GM20431 (cell line): Measurements from ENCODE around the gene CUTC.
"Not testable (repeated sequence)": the region's sequence is repeated elsewhere in the genome, so short reads cannot be mapped to it uniquely, and the experiment has no call there.

Source experiments
- in situ Hi-C: fragments of 300-500 bp; cut with MseI, MboI; formaldehyde crosslinking; loops from one replicate; pipeline ENCODE4 v1.15.0; 2020; ENCODE audit warnings: low sequenced_read_pairs; ENCODE audit not compliant: unreplicated experiment

Gene CUTC, protein sequence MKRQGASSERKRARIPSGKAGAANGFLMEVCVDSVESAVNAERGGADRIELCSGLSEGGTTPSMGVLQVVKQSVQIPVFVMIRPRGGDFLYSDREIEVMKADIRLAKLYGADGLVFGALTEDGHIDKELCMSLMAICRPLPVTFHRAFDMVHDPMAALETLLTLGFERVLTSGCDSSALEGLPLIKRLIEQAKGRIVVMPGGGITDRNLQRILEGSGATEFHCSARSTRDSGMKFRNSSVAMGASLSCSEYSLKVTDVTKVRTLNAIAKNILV

DNA sequence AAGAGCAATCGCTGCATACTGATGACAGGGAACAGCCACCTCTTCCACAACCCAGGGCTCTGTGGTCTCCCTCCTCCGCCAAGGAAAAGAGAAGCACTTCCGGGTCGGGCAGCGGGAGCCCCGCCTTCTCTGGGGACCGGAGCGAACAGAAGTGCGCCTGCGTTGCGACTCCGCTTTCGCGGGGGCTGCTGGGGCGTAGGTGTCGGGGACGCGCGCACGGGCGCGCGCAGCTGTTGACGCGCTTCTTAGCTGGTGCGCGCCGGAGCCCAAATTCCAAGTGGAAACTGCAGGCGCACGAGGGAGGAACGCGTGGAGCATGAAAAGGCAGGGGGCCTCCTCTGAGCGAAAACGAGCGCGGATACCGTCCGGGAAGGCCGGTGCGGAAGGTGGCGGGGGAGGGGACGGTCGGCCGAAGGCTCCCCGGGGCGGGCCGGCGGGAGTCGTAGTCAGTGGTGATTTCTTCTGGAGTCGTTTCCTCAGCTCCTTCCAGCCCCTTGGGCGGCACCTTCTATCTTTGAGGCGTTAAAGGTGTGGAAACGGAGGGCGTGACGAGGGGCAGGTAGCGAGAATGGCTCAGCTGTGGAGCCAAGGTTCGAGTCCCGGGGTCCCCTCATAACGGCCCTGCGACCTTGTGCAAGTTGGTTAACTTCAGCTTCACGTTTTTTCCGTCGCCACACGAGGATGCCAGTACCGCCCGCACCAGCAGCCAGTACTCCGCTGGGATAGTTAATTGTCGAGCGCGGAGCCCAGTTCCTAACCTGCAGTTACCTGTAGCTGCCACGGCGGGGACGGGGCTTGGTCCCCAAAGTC is at the start of gene CUTC, which contains the start of gene COX15:
Gene CUTC, plus strand, starts transcription at position 202 of the 810 bp plus-strand sequence. Its CDS starts 115 bp downstream, at position 317.
Gene COX15, minus strand, starts transcription at position 95 of the 810 bp plus-strand sequence. Its CDS starts 78 bp downstream, at position 17.
- in situ Hi-C loops, result no loop called here

DNA sequence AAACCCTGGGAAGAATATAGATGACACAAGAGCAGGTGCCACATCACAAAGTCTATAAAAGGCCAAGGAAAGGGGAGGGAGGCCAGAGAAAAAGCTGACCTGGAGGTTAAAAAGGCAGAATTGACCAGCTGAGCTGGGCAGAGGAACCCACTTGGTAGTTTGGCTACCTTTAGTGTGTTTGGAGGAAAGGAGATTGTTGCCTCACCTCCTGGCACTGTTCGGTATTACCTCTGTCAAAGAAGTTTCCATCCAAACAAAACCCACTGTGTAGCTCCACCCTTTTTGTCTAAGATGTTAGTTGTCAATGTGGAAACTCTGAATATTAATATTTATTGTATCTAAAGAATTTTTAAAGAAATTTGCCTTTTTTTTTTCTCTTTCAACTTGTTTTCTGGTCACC is 49.3 kb upstream of the CUTC start:
- in situ Hi-C loops, result no loop called here

DNA sequence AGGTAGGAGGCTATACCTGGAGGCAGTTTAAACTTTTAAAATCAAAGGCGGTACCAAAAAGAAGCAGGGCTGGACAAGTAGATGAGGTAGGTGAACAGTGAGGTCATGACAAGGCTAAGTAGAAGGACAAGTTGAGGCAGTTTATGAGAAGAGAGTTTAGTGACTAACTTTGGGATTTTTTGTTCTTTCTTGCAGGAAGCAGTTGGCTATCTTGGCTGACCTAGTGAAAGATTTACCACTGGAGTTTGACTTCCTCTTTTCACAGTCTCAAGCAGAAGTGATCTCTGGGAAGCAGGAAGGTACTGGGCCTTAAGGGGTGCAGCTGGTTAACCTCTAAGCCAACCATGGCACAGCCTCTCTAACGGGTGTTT is 46.5 kb upstream of the CUTC start:
- in situ Hi-C loops, result no loop called here

DNA sequence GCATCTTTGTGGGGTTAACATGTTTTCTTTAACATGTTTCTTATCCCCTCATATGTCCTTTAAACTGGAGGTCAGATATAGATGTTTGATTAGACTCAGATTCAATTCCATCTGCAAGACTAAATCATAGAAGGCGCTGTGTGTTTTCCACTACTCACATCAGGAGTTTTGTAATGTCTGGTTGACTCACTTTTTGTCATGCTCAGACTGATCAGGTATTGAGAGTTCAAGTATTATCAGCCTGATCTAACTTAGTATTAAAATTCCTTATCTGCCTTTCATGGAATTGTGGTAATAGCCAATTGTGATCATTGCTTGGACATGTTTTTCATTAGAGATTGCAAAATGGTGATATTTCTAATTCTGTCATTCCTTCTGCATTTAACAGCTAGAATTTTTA is 42.6 kb upstream of the CUTC start:
- in situ Hi-C loops, result no loop called here

DNA sequence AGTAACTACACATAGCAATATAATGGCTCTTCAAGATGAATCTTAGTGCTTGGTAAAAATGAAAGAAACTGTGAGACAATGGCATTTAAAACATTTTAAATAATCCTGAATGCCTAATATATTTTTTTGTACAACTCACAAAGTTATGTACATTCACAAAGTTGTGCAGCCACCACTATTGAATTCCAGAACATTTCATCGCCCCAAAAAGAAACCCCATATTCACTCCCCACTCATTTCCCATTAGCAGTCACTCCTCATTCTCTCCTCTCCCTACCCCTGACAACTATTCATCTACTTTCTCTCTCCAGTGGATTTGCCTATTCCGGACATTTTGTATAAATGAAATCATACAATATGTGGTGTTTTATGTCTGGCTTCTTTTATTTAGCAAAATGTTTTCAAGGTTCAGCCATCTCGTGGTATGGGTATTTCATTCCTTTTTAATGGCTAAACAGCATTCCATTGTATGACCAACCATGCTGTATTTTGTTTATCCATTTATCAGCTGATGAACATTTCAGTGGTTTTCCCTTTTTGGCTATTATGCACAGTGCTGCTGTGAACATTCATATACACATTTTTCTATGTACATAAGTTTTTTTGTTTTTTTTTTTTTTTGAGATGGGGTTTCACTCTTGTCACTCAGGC is 38.0 kb upstream of the CUTC start:
- in situ Hi-C loops, result no loop called here

DNA sequence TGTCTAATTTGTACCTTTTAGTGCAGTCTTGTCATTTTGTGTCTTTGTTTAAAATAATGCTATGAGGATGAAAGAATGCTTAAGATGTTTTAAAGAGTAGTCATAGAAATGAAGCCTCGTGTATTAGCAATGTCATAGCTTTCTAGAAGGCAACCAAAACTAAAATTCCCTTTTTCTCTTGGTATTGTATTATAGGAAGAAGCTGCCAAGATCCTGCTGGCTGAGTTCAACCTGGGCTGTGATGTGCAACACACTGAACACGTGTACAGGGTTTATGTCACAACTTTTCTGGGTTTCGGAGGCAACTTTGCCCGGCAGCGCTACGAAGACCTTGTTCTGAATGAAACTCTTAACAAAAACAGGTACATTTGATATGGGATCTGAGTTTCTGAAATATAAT is 36.3 kb upstream of the CUTC start:
- in situ Hi-C loops, result no loop called here

DNA sequence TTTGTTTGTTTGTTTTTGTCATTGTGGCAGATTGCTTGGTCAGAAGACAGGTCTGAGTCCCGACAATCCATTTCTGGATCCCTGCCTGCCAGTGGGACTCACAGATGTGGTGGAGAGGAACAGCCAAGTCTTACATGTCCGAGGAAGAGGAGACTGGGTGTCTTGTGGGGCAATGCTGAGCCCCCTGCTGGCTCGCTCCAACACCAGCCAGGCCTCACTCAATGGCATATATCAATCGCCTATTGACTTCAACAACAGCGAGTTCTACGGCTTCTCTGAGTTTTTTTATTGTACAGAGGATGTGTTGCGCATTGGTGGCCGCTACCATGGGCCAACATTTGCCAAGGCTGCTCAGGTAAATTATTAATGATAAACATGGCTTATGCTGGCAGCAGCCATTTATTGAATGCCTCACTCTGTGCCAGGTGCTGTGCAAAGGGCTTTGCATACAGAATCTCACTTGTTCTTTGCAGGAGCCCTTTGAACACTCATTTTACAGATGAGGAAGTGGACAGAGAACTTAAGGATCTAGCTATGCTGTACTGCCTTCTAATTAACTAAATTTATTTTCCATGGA is 33.4 kb upstream of the CUTC start:
- in situ Hi-C loops, result no loop called here

DNA sequence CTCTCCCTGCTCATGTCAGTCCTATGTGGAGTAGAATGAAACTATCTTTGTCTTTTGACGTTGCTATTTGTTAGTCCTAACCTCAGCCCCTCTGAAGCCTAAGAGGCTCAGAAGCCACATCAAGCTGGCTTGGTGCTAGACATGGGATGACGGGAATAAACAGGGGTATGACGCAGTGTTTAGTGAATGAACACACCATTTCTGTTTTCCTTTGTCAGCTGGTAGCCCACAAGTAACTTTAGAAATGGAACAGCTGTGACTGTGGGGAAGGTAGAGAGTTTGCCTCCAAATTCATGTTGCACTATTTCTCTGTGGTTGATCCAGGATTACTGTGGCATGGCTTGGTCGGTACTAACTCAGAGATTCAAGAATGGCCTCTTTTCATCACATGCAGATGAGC is 31.4 kb upstream of the CUTC start:
- in situ Hi-C loops, result loop anchor here (25.0 kb wide), 1 partner anchor 263 kb away; the partner anchor contains the start of gene GOT1

DNA sequence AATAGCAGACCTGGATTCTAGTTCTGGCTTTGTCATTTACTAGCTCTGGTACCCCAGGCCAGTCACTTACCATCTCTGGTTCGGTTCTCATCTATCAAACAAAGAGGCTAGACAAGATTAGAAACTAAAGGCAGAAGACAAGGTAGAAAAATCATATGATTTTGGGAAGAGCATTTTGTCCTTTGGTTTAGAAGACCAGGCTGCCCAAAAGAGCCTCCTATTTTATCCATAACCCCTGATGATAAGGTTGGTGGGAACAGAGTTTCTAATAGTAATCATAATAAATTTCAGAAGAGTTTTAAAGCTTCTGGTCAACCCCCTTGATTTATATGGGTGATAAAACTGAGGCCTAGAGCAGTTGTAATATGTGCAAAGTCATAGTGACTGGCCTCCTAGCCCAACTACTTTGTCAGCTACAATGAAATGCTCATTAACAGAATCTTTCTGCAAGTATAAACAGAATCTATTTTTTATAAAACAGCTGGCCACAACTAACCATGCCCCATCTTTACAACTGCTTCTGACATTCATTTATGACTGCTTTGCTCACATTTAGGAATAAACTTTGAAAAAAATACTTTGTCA is 23.5 kb upstream of the CUTC start:
- in situ Hi-C loops, result loop anchor here (25.0 kb wide), 1 partner anchor 271 kb away; the partner anchor contains the start of gene GOT1

DNA sequence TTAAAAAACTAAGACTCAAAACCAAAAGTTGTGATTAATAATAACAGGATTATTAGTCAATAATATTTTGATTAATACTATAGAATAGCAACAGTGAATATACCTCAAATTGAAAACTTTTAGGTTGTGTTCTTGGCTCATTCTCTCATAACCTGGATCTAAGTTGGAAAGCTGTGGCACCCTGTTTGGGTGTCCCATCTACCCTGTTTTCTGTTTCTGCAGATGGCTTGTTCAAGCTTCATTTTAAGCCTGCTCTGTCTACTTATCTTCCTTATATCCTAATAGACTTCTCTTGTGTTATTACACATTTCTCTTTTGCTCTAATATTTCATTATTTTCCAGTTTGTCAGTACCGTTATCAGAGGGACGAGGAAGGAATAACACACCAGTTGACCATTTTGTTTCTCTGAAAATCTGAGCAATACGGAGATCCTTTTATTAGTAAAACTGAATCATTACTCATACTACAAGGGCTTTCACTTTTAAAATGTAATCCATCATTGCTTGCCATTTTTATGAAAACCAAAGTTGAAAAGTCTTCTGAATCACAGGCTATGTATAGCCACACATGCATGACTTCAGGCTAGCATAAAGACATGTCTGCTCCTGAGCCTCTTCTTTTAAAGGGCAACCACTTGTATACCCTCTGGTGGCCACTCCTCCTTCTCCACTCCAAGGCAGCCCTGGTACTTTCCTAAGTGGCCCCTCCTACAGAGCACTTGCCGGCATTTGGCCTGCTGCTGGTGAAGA is 22.4 kb upstream of the CUTC start:
- in situ Hi-C loops, result loop anchor here (25.0 kb wide), 1 partner anchor 272 kb away; the partner anchor contains the start of gene GOT1

DNA sequence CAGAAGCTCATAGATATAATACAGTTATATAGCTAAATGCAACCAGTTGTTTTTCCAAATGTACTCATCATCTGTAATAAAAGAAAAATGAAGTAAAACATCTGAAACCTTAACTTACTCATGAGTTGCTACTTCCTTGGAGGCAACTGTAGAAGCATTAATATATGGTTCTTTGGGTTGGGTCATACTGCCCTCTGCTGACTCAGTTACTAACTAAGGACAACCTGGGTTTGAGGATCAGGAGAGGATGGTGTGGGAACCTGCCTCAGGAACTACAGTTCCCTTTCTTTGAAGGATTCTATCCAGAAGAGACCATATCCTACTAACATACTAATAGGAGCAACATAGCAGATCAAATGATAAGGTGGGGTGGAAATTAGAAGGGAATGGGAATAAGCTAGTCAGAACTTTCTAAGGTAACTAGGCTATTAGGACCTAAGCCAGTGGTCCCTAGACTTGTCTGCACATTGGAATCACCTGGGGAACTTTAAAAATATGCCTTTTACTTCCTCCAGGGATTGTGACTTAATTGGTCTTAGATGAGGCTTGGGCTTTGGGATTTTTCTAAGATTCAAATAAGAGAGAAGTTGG is 20.8 kb upstream of the CUTC start:
- in situ Hi-C loops, result loop anchor here (25.0 kb wide), 1 partner anchor 274 kb away; the partner anchor contains the start of gene GOT1

DNA sequence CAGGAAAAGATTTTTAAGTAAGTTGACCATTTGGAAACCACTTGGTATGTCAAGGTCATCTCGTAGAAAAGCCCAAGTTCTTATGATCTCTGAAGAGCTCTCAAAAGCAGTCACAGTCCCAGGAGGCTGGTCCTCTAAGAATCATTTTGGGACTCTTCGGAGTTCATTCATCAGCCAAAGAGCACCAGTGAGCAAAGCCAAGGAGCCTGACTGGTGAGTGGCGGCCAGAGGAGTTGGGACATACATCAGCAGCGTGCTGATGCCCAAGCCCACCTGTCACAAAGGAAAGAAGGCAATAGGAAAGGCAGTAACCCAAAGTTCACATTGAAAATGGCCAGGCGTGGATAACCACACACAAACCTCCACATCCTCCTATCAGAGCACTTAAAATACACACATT is 17.6 kb upstream of the CUTC start:
- in situ Hi-C loops, result loop anchor here (25.0 kb wide), 1 partner anchor 277 kb away; the partner anchor contains the start of gene GOT1

DNA sequence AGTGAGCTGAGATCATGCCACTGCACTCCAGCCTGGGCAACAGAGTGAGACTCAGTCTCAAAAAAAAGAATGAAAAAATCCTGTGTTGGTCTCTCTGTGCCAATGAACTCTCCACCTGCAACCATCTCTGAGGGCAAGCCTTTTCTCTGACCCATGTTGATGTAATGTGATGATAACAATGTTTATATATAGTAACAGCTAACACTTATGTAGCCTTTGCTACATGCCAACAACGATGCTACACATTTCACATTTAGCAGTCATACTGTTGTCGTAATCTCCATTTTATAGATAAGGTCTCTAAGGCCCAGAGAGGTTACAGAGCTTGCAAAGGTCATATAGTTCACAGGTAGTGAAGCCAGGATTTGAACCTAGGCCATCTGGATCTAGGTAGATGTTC is 11.6 kb upstream of the CUTC start:
- in situ Hi-C loops, result loop anchor here (25.0 kb wide), 1 partner anchor 283 kb away; the partner anchor contains the start of gene GOT1

DNA sequence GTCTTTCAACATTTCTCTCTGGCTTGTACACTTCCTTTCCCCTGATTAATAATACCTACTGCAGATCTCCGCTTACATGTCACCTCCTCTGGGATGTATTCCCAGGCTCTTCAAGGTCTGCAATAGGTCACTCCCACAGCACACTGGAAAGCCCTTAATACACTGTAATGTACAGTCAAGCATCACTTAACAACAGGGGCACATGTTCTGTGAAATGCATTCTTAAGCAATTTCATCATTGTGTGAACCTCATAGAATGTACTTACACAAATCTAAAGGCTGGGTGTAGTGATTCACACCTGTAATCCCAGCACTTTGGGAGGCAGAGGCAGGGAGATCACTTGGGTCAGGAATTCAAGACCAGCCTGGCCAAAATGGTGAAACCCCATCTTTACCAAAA is 2.0 kb upstream of the CUTC start:
- in situ Hi-C loops, result no loop called here

DNA sequence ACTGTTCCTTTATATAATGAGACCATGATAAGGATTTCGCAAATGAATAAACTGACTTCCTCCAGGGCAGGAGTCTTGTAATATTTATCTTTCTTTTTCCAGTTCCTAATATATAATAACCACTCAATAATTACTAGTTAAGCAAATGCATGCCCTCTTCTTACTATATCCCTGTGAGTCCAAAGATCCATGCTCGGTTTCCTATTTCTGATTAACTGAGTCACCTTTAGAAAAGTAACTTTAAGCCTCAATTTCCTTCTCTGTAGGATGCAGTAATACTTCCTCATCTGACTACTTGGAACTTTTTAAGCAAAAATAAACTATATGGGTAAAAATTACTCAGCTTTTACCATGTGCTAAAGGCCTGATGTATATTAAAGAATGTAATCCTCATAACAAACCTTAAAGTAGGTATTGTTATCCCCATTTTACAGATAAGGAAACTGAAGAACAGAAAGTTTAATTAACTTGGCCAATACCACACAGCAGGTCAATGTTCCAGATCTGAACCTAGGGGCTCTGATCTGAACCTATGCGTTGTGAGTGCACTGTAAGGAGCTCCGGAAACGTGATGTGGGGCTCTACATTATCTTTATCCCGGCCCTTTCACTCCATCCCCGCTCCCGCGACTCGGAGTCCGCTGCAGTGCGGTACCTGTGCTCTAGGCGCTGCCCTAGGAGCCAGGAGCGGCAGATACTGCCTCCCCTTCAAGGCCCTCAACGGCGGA is 565 bp upstream of the CUTC start:
- in situ Hi-C loops, result no loop called here

DNA sequence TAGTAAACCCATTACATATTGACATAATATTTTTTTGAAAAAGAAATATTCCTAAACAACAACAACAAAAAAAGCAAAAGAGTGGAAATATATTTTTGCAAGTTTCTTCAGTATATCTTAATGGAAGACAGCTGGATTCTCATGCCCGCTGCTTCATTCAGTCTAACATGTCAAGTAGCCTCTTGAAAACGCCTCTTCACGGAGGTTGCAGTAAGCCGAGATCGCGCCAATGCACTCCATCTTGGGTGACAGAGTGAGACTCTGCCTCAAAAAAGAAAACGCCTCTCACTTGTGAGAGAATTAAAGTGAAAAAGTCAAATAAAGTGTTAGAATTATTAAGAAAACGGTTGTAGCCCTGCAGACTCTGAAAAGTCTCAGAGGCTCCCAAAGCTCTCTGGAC is 1.3 kb downstream of the CUTC start:
- in situ Hi-C loops, result no loop called here

DNA sequence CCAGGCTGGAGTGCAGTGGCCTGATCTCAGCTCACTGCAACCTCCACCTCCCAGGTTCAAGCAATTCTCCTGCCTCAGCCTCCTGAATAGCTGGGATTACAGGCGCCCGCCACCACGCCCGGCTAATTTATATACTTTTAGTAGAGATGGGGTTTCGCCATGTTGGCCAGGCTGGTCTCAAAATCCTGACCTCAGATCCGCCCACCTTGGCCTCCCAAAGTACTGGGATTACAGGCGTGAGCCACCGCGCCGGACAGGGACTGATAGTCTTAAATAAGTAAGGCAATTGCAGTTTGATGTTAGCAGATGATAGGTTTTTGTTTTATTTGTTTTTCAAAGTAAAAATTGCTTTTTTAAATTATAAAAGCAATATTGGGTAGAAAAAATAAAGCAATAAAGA is 2.1 kb downstream of the CUTC start:
- in situ Hi-C loops, result not testable (repeated sequence)

DNA sequence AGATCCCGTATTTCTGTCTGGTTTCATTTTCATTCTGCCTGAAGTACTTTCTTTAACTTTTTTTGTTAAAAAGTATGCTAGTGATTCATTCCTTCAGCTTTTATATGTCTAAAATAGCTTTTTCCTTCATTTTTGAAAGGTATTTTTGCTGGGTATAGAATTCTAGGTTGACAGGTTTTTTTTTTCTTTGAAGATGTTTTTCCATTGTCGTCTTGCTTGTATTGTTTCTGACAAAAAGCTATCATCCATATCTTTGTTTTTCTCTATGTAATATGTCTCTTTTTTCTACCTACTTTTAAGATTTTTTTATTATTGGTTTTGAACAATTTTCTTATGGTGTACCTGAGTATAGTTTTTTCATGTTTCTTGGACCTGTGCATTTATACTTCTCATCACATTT is 8.2 kb downstream of the CUTC start:
- in situ Hi-C loops, result no loop called here
